ENCODE results near the gene BEST3. TPM values are rescaled to one million over a fixed set of nuclear protein-coding genes. Genes with fewer than 3 reads are reported as not detected.
"Not testable (repeated sequence)": the region's sequence is repeated elsewhere in the genome, so short reads cannot be mapped to it uniquely, and the experiment has no call there.

BEST3 gene
- total RNA-seq, 1 donor from 2014 or later = not detected

DNA sequence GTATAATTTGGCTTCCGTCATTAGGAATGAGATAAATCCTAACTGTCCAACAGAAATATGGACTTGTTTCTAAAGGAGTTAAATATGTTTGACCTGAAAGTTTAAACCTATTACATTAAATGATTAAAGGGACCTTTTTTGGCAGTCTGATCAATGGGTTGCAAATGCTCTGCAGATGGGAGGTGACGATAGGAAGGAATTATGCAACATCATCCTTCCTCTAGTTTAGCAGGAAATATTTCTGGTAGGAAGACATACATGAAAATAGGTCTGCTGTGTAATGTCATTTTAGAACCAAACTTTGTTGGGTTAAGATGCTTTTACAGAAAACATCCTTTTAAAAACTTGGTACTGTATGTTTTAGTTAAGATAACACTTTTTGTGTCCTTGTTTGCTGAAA, 91.0 kb downstream of the BEST3 start:
- Mint-ChIP-seq H3K27me3 (no peaks in the 10 kb centered on the region), H3K9me3 (no peaks in the 10 kb centered on the region), H3K4me1 (no peaks in the 10 kb centered on the region), H3K4me3 (no peak overlapping the region), H3K27ac (no peak overlapping the region), H3K36me3 (ENCODE audit: low read depth) (peaks cover 4% of the 10 kb centered on the region)
- DNase-seq (no peak), ATAC-seq (ENCODE audit: low read depth) (no peak)
- ChIA-PET POLR2A (no interaction called here), CTCF (no interaction called here)
- TF ChIP-seq CTCF (IDR thresholded peaks at IDR 0.05) = no peak
- intact Hi-C loops (cut with micrococcal nuclease) = no loop called here

- DNase-seq; H3K27ac Mint-ChIP-seq; H3K9me3 Mint-ChIP-seq; CTCF ChIA-PET; ATAC-seq (ENCODE audit: low read depth); H3K27me3 Mint-ChIP-seq; intact Hi-C loops (cut with micrococcal nuclease); POLR2A ChIA-PET; H3K4me3 Mint-ChIP-seq; H3K4me1 Mint-ChIP-seq: not testable (repeated sequence)
- H3K36me3 Mint-ChIP-seq (ENCODE audit: low read depth) = peaks cover 38% of the 10 kb centered on the region
Measured at GRCh38 chr12:69604275-69604674, 94.8 kb downstream of the BEST3 start.

Other genes with a start within 250 kb of the BEST3 start
- gene FRS2, start 228.9 kb downstream of the BEST3 start, total RNA-seq = 23.2 and 23.8 TPM in 2 replicates
- 205 and 211 TPM in 2 replicates for gene CCT2, start 113.8 kb downstream of the BEST3 start, total RNA-seq
- not detected in 2 replicates for gene LRRC10, start 88.4 kb downstream of the BEST3 start, total RNA-seq
- 34.6 and 37.9 TPM in 2 replicates for gene RAB3IP, start 39.6 kb upstream of the BEST3 start, total RNA-seq
- gene MYRFL, start 125.9 kb upstream of the BEST3 start, total RNA-seq = not detected in 2 replicates